GM18951 (cell line): ENCODE data around the gene SLC38A10.

Experiments used
- POLR2A ChIP-seq: IDR thresholded peaks from 4 replicates; pipeline ENCODE4 v1.6.1; 2011; ENCODE audit warnings: mild to moderate bottlenecking; ENCODE audit not compliant: insufficient read length, insufficient read depth; ENCODE audit errors: extremely low read depth
- in situ Hi-C: fragments of 300-500 bp; cut with MboI; formaldehyde crosslinking; loops from one replicate; pipeline ENCODE4 v1.12.0; 2022; ENCODE audit warnings: low sequenced_read_pairs, mixed read lengths, inconsistent platforms; ENCODE audit not compliant: unreplicated experiment

The SLC38A10 gene

GRCh38 chr17:81245024-81245664 lies 50.0 kb downstream of the SLC38A10 start:
- in situ Hi-C loops: no loop called here
- no peak for TF ChIP-seq POLR2A

GRCh38 chr17:81244358-81245023 lies 50.6 kb downstream of the SLC38A10 start:
- in situ Hi-C loops: no loop called here
- TF ChIP-seq POLR2A: peak; percentile 30

- TF ChIP-seq POLR2A: no peak
These were observed 51.8 kb downstream of the SLC38A10 start for GRCh38 chr17:81243333-81243664.

GRCh38 chr17:81242421-81243332 lies 52.4 kb downstream of the SLC38A10 start:
- TF ChIP-seq POLR2A: no peak
- in situ Hi-C loops: no loop called here

More at GRCh38 chr17:81243333-81243664, 51.8 kb downstream of the SLC38A10 start:
- in situ Hi-C loops: no loop called here

- TF ChIP-seq POLR2A: no peak
- in situ Hi-C loops: no loop called here
These were observed 53.3 kb downstream of the SLC38A10 start for GRCh38 chr17:81241648-81242420.

GRCh38 chr17:81241203-81241602 lies 53.9 kb downstream of the SLC38A10 start:
- in situ Hi-C loops: no loop called here

GRCh38 chr17:81240761-81241160 lies 54.3 kb downstream of the SLC38A10 start:
- in situ Hi-C loops: no loop called here
- no peak for TF ChIP-seq POLR2A

More at GRCh38 chr17:81241203-81241602, 53.9 kb downstream of the SLC38A10 start:
- no peak for TF ChIP-seq POLR2A

- in situ Hi-C loops: no loop called here
These were observed 55.2 kb downstream of the SLC38A10 start for GRCh38 chr17:81239714-81240555.

GRCh38 chr17:81238815-81239713 lies 56.0 kb downstream of the SLC38A10 start, which contains the start of the genes NDUFAF8 and TEPSIN:
Gene NDUFAF8, plus strand, starts transcription at chr17:81239318. Its CDS starts 46 bp downstream, at chr17:81239364.
Gene TEPSIN, minus strand, starts transcription at chr17:81239055. Its CDS starts 22 bp downstream, at chr17:81239033.
- peak; percentile 63 for TF ChIP-seq POLR2A
- in situ Hi-C loops: no loop called here

More at GRCh38 chr17:81239714-81240555, 55.2 kb downstream of the SLC38A10 start:
- TF ChIP-seq POLR2A: peak; percentile 38

- TF ChIP-seq POLR2A: no peak
- in situ Hi-C loops: no loop called here
These were observed 56.7 kb downstream of the SLC38A10 start for GRCh38 chr17:81238490-81238814.

GRCh38 chr17:81237591-81238489 lies 57.3 kb downstream of the SLC38A10 start:
- no peak for TF ChIP-seq POLR2A
- in situ Hi-C loops: no loop called here
